ENCODE measurements around the gene GRIA4.
"Not testable (repeated sequence)": the region's sequence is repeated elsewhere in the genome, so short reads cannot be mapped to it uniquely, and the experiment has no call there.

The GRIA4 gene

GRCh38 chr11:105867742-105868141 is 257.9 kb downstream of the GRIA4 start:
- no peak for DNase-seq

- no peak for DNase-seq
Measured at GRCh38 chr11:105868762-105869285, 259.0 kb downstream of the GRIA4 start.

- DNase-seq: no peak
Measured at GRCh38 chr11:105870516-105871113, 260.7 kb downstream of the GRIA4 start.

- no peak for DNase-seq
Measured at GRCh38 chr11:105878510-105878909, 268.6 kb downstream of the GRIA4 start.

GRCh38 chr11:105878927-105879326 is 269.1 kb downstream of the GRIA4 start:
- not testable (repeated sequence) for DNase-seq

- DNase-seq: no peak
Measured at GRCh38 chr11:105881027-105881426, 271.2 kb downstream of the GRIA4 start.

- DNase-seq: no peak
Measured at GRCh38 chr11:105884436-105884835, 274.6 kb downstream of the GRIA4 start.

GRCh38 chr11:105891685-105892084 is 281.8 kb downstream of the GRIA4 start:
- DNase-seq: no peak

GRCh38 chr11:105897161-105897560 is 287.3 kb downstream of the GRIA4 start:
- no peak for DNase-seq

GRCh38 chr11:105899772-105900171 is 289.9 kb downstream of the GRIA4 start:
- no peak for DNase-seq

GRCh38 chr11:105900515-105901035 is 290.7 kb downstream of the GRIA4 start:
- no peak for DNase-seq

- no peak for DNase-seq
Measured at GRCh38 chr11:105903113-105903512, 293.2 kb downstream of the GRIA4 start.

GRCh38 chr11:105906517-105906916 is 296.6 kb downstream of the GRIA4 start:
- no peak for DNase-seq

- no peak for DNase-seq
Measured at GRCh38 chr11:105907319-105907718, 297.4 kb downstream of the GRIA4 start.

- DNase-seq: no peak
Measured at GRCh38 chr11:105910095-105910715, 300.3 kb downstream of the GRIA4 start.

GRCh38 chr11:105911454-105911853 is 301.6 kb downstream of the GRIA4 start:
- no peak for DNase-seq

- DNase-seq: no peak
Measured at GRCh38 chr11:105912666-105913065, 302.8 kb downstream of the GRIA4 start.

GRCh38 chr11:105915021-105915420 is 305.1 kb downstream of the GRIA4 start:
- DNase-seq: no peak

GRCh38 chr11:105918039-105918438 is 308.2 kb downstream of the GRIA4 start:
- no peak for DNase-seq

GRCh38 chr11:105918600-105918999 is 308.7 kb downstream of the GRIA4 start:
- DNase-seq: no peak

- no peak for DNase-seq
Measured at GRCh38 chr11:105923252-105923651, 313.4 kb downstream of the GRIA4 start.

GRCh38 chr11:105923807-105924206 is 313.9 kb downstream of the GRIA4 start:
- DNase-seq: no peak

- DNase-seq: no peak
Measured at GRCh38 chr11:105929084-105929955, 319.4 kb downstream of the GRIA4 start.

All from activated CD8-positive, alpha-beta memory T cell treated with anti-CD3 and anti-CD28 coated beads, Interleukin-2, amount 50 U/mL, for 48 hours (primary cell).